Measurements from ENCODE around the gene CASS4. TPM values are rescaled to one million over a fixed set of nuclear protein-coding genes. Genes with fewer than 3 reads are reported as not detected.

The CASS4 gene
- total RNA-seq, 4 donors from 2014 or later, result 1.2 to 9.0 (median 4.4) TPM

DNA sequence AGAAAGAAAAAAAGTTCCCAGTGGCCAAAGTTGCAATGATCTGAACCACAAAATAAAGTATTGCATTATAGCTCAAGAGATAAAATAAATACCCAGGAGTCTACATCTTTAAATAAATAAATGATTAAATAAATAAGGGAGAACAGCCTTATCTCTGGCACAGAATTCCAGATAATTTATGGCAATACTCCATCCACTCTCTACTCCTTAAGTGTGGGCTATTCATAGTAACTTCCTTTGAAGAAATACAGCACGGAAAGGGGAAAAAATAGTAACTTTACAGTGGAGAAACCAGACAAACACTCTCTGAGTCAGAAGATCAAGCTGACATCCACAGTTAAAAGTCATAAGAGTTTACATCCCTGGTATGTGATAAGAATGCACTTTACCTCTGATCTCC, 31.7 kb upstream of the CASS4 start:
- Histone ChIP-seq H3K9me3 (no peaks in the 10 kb centered on the region), H3K4me3 (no peak overlapping the region), H3K27me3 (no peaks in the 10 kb centered on the region), H3K36me3 (no peaks in the 10 kb centered on the region), H3K4me1 (no peaks in the 10 kb centered on the region), H3K27ac (no peak overlapping the region)
- no peak for ATAC-seq
- WGBS, 2 donors (ENCODE audit: low coverage in 1 of 2), result 11 to 25% methylated on average over 1 of the region's 1 CpG
- no peak for TF ChIP-seq POLR2A (IDR thresholded peaks at IDR 0.05)
- TF ChIP-seq EP300 (IDR thresholded peaks at IDR 0.05), result no peak
- no peak for TF ChIP-seq POLR2AphosphoS5 (IDR thresholded peaks at IDR 0.05)
- TF ChIP-seq, protein P1, sequence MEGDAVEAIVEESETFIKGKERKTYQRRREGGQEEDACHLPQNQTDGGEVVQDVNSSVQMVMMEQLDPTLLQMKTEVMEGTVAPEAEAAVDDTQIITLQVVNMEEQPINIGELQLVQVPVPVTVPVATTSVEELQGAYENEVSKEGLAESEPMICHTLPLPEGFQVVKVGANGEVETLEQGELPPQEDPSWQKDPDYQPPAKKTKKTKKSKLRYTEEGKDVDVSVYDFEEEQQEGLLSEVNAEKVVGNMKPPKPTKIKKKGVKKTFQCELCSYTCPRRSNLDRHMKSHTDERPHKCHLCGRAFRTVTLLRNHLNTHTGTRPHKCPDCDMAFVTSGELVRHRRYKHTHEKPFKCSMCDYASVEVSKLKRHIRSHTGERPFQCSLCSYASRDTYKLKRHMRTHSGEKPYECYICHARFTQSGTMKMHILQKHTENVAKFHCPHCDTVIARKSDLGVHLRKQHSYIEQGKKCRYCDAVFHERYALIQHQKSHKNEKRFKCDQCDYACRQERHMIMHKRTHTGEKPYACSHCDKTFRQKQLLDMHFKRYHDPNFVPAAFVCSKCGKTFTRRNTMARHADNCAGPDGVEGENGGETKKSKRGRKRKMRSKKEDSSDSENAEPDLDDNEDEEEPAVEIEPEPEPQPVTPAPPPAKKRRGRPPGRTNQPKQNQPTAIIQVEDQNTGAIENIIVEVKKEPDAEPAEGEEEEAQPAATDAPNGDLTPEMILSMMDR (IDR thresholded peaks at IDR 0.05), result no peak

DNA sequence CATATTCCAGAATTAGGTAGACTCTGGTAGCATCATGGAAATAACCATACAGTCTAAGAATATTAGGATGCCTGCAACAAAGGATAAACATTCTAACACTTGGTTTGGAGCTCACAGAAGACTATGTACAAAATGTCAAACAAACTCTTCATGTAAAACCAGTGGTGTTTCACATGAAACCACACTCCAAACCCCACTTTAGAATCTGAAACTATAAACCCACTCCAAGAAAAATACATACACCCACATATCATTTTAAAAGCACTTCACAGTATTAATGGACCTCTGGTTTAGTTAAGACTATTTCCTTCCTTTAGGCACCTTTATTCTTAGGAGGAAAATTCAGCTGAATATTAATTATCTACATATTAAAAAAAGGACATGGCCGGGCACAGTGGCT, 30.6 kb upstream of the CASS4 start:
- H3K4me1 ChIP-seq, result no peaks in the 10 kb centered on the region
- peaks cover 0 to 3% of the 10 kb centered on the region in 2 donors for H3K36me3 ChIP-seq
- no peak overlapping the region for H3K4me3 ChIP-seq
- TF ChIP-seq EP300 (IDR thresholded peaks at IDR 0.05), result no peak
- no peaks in the 10 kb centered on the region for H3K9me3 ChIP-seq
- no peak for ATAC-seq
- no peak overlapping the region for H3K27ac ChIP-seq
- WGBS, 2 donors (ENCODE audit: low coverage in 1 of 2), result 80% methylated on average over 1 of the region's 1 CpG
- no peaks in the 10 kb centered on the region for H3K27me3 ChIP-seq

DNA sequence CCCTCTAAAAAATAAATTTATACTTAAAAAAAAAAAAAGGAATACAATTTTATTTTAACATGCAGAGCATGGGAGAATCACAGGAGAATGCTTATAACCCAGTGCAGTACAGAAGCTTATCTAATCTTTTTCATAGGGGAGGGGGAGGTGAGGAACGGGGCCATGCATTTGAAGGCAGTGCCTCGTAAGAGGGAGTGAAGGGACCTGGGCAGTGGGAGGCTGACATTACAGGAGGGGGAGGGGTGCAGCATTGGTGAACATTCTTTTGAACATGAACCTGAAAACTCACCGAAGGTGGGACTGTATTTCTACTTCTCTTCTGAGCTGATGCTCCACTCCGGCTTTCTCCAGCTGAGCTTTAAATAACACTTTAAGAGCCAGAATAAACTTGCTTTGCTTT, 29.4 kb upstream of the CASS4 start:
- TF ChIP-seq, protein P1 (IDR thresholded peaks at IDR 0.05), result no peak
- TF ChIP-seq POLR2A (IDR thresholded peaks at IDR 0.05) (no peak), POLR2AphosphoS5 (IDR thresholded peaks at IDR 0.05) (no peak), EP300 (IDR thresholded peaks at IDR 0.05) (no peak)
- H3K4me3 ChIP-seq, result no peak overlapping the region
- H3K36me3 ChIP-seq, result peaks cover 0 to 3% of the 10 kb centered on the region in 2 donors
- H3K27ac ChIP-seq, result no peak overlapping the region
- H3K27me3 ChIP-seq, result no peaks in the 10 kb centered on the region
- H3K4me1 ChIP-seq, result no peaks in the 10 kb centered on the region
- ATAC-seq, result no peak
- 50 to 81% methylated on average over 4 of the region's 4 CpGs for WGBS, 2 donors (ENCODE audit: low coverage in 1 of 2)
- H3K9me3 ChIP-seq, result no peaks in the 10 kb centered on the region

DNA sequence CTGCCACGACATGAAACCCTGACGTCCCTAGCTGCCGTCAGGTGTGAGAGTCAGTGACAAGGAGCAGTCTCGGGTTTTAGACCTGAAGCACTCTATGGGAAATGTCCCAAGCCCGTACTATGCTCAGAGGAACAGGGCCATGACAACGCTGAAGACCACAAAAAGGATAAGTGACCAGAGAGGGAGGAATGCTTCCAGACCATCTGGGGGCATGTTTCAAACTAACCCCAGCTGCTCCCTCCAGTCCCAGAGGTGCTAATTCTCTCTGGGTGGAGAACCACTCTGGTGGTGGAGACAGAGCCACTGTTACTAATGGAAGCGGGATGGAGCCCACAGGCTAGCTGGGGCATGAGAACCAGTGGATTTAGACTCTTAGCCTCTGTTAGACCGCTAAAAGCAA, 28.7 kb upstream of the CASS4 start:
- H3K9me3 ChIP-seq, result no peaks in the 10 kb centered on the region
- no peaks in the 10 kb centered on the region for H3K4me1 ChIP-seq
- peaks cover 0 to 3% of the 10 kb centered on the region in 2 donors for H3K36me3 ChIP-seq
- no peak overlapping the region for H3K27ac ChIP-seq
- H3K27me3 ChIP-seq, result no peaks in the 10 kb centered on the region
- no peak for ATAC-seq
- WGBS, 2 donors (ENCODE audit: low coverage in 1 of 2), result 85 to 88% methylated on average over 2 to 5 of the region's 8 CpGs
- TF ChIP-seq POLR2AphosphoS5 (IDR thresholded peaks at IDR 0.05) (no peak), EP300 (IDR thresholded peaks at IDR 0.05) (no peak), POLR2A (IDR thresholded peaks at IDR 0.05) (no peak)
- TF ChIP-seq, protein P1 (IDR thresholded peaks at IDR 0.05), result no peak
- no peak overlapping the region for H3K4me3 ChIP-seq

DNA sequence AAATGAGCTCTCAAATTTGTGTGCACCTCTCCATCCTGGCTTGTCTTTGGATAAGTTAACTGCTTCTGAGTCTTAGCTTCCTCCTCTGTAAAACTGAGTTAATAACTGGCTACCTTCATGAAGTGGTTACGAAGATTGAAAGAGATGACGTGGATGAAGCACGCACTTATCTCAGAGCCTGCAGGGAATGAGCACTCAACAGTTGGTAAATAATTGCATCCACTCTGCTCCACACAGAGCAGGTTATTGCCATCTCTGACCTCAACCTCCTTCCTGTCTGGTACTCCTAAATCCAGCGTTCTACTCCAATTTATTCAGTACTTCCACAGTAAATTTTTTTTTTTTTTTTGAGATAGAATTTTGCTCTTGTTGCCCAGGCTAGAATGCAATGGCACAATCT, 26.9 kb upstream of the CASS4 start:
- H3K36me3 ChIP-seq, result peaks cover 0 to 3% of the 10 kb centered on the region in 2 donors
- H3K27ac ChIP-seq, result no peak overlapping the region
- H3K4me1 ChIP-seq, result no peaks in the 10 kb centered on the region
- WGBS, 2 donors (ENCODE audit: low coverage in 1 of 2), result 90 to 92% methylated on average over 3 to 4 of the region's 4 CpGs
- no peaks in the 10 kb centered on the region for H3K27me3 ChIP-seq
- H3K4me3 ChIP-seq, result no peak overlapping the region
- H3K9me3 ChIP-seq, result no peaks in the 10 kb centered on the region
- no peak for ATAC-seq
- TF ChIP-seq POLR2A (IDR thresholded peaks at IDR 0.05) (no peak), EP300 (IDR thresholded peaks at IDR 0.05) (no peak), POLR2AphosphoS5 (IDR thresholded peaks at IDR 0.05) (no peak)
- TF ChIP-seq, protein P1 (IDR thresholded peaks at IDR 0.05), result no peak

Data from gastroesophageal sphincter (tissue), 4 donors.